ENCODE measurements around the gene MALAT1. TPM values are rescaled to one million over a fixed set of nuclear protein-coding genes. Genes with fewer than 3 reads are reported as not detected.
A peak's percentile ranks its signal among the peaks of the same experiment; 100 is the strongest.

MALAT1 gene
- polyA plus RNA-seq, 1 donor, result 1,140 TPM

DNA sequence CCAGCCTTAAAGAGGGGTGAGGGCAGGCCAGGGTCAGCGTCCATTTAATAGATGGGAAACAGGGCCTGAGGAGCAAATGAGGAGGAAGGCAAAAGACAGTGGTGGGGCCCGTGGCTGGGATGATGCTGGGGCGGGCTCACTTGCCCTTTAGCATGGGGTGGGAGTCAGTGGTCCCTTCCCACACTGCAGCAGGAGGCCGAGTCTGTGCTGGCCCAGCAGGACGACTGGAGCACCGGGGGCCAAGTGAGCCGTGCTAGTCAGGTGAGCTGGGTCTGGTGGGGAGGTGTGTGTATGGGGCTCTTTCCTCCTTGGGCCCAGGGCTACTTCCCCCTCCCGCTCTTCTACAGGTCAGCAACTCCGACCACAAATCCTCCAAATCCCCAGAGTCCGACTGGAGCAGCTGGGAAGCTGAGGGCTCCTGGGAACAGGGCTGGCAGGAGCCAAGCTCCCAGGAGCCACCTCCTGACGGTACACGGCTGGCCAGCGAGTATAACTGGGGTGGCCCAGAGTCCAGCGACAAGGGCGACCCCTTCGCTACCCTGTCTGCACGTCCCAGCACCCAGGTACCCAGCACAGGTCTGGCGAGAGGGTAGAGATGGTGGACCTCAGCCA, 38.9 kb downstream of the MALAT1 start:
- no peak for DNase-seq

DNA sequence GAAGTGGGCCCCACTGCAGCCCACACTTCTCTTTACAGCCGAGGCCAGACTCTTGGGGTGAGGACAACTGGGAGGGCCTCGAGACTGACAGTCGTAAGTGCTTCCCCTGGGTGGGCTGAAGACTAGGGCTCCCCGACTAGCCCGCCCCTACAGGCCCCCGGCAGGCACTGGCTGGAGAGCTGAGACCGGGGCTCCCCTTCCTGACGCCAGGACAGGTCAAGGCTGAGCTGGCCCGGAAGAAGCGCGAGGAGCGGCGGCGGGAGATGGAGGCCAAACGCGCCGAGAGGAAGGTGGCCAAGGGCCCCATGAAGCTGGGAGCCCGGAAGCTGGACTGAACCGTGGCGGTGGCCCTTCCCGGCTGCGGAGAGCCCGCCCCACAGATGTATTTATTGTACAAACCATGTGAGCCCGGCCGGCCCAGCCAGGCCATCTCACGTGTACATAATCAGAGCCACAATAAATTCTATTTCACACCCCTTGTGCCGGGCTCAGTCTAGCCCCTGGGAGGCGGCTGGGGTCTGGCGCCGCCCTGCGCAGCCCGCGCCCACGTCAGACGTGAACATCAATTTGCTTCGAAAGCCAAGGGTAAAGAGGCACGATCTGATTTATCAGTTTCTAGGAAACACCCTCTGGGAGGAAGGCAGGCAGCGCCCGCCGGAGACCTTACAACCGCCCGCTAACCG, 39.5 kb downstream of the MALAT1 start:
- no peak for DNase-seq

GRCh38 chr11:65538915-65539743, 40.3 kb downstream of the MALAT1 start:
- DNase-seq, result no peak

GRCh38 chr11:65539744-65540289, 41.0 kb downstream of the MALAT1 start:
- DNase-seq, result no peak

DNA sequence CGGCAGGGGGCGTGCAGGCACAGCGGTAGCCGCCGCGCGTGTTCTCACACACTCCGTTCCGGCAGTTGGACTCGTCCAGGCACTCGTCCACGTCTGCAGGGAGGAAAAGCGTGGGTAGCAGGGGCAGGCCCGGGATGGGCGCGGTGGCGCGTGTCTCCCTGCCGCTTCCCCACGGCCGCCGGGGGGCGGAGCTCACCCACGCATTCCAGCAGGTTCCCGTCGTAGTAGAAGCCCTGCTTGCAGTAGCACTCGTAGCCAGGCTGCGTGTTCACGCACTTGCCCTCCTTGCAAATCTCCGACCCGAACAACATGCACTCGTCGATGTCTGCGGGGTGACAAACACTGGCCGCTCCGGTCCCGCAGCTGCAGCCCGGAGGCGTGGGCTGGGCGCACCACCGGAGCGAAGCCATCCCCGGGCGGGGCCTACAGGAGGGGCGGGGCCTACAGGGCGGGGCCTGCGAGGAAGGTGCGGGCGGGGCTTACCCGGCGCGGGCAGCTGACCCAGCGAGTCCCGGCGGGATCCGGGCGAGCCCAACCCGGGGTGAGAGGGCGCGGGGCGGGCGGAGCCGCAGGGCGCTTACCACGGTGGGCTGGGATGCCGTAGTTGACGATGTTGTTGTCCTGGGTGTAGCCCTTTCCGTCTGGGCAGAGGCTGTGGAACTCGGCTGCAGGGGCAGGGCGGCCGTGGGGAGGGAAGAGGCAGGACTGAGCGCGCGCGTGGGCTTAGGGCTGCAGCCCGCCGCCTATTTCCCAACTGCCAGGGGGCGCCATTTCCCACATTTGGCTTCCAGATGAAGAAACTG, 41.6 kb downstream of the MALAT1 start:
- peak; percentile 75 for DNase-seq

- no peak for DNase-seq
Measured at GRCh38 chr11:65541093-65541982, 42.5 kb downstream of the MALAT1 start.

DNA sequence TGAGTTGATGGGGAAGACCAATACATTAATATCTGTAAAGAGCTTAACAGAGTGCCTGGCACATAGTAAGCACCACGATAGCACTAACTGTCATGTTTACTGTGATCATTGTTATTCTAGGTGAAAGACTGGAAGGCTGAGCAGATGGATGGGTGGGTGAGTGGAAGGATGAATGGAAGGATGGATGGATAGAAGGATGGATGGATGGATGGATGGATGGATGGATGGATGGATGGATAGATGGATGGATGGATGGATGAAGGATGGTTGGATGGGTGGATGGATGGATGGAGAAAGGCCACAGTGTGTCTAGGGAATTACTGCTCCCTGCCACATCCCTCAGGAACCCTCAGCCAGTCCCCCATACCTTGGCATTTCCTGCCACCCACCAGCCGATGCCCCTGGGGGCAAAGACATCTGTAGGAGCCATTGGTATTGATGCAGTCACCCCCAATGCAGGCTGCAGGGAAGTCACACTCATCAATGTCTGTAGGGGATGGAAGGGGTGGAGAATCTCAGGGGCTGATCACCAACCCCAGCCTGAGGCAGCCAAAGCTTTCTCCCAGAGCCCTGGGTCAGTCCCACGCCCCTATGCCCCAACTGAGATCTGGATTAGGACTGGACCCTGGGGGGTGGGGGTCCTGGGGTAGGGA, 44.0 kb downstream of the MALAT1 start:
- DNase-seq, result no peak

DNA sequence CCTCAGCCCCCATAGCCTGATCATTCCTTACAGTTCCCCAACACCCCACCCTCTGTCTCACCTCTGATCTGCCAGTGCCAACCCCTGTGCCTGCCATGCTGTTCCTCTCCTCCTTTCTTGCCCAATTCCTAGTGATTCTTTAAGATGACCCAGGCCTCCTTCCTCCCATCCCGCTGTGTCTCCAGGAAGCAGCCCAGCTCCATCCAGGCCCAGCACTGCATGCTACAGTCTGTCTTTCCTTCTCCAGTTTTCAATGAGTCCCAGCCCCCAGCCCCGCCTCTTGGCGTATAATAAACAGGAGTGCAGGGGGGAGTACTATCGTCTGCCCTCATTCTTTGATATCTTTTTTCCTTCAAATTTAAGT, 47.0 kb downstream of the MALAT1 start:
- no peak for DNase-seq

- DNase-seq, result peak; percentile 67
Measured at GRCh38 chr11:65546217-65546958, 47.5 kb downstream of the MALAT1 start.

- DNase-seq, result no peak
Measured at GRCh38 chr11:65547446-65548125, 48.7 kb downstream of the MALAT1 start.

- no peak for DNase-seq
Measured at GRCh38 chr11:65548395-65548794, 49.5 kb downstream of the MALAT1 start.

GRCh38 chr11:65549096-65549495, 50.3 kb downstream of the MALAT1 start:
- no peak for DNase-seq

DNA sequence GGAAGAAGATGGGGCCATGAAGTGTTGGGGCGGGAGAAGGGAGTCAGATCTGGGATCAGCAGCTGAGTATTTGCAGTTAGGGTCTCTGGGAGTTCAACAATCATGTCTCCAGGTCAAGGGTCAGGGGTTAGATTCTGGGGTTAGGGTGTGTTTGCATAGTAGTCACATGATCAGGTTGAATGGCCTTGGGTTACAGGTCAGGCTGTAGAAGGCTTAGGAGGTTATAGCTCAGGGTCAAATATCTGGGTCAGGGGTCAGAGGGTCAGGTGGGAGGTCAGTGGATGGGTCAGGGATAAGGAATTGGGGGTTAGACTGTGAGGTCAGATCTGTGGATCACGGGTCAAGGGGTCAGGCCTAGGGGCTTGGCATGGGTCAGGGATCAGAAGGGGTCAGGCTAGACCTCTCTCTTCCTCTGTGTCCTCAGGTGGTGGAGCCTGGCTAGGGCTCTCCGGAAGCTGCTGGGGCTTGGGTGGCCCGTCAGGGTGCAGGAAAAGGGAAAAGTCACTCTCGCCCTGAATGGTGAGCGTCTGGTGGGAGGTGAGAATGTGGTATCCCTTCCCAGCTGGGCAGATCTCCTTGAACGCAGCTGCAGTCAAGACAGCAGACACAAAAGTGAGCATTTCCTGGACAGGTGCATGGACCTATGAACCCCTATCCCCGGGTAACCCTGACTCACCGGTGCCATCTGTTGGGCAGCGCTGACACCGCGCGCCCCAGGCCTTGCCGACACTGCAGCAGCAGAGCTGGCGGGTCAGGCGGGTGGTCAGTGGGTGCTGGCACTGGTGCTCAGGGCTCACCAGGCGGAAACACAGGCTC, 52.9 kb downstream of the MALAT1 start:
- DNase-seq, result no peak

DNA sequence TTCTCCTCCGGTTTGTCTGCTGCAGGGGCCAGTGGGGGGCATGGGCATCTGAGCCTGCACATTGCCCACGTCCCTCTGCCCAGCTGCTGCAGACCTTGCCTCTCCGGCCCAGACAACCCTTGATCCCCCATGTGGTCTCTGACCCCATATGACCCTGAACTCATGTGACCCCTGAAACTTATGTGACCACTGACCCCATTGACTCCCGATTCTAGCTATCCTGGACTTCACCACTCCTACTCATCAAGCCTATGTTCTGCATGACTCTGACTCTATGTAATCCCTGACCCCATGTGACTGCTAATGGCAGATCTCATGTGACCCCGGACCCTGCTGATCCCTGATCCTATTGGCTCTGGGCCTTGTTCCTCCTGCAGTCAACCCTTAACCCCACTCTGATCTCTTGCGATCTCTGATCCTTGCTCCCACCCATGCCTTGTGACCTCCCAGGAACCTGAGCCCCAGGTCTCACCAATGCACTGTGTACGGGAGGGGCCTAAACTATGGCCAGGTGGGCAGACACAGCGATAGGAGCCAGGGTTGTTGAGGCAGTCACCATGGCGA, 53.6 kb downstream of the MALAT1 start:
- DNase-seq, result no peak

DNA sequence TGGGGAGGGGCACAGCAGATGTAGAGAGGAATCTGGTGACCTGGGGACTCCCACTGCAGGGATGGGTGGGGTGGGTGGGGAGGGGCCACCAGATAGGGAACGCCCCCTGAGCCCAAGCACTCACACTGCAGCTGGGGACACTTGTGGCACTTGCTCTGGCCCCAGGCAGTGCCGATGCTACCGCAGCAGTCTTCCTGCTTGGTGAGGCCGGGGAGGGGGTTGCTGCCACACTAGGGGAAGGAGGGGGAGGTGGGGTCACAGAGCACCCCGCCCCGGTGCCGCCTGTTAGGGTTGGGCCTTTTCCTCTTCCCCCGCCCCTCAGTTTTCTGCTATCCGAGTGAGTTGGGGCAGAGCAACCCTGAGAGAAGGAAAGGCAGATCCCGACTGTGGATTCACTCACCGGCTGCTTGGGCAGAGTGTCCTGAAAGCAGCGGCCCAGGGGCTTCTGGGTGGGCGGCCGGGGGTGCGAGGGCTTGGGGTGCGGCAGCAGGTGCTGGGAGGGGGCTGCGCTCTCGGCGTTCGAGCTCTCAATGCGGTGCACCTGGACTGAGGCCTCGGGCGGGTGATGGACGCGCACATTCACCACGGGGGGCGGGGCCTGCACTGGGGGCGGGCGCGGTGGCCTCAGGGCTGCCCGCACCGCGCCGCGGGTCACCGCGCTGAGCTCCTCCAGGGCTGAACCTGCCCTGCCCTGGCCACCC, 54.6 kb downstream of the MALAT1 start:
- no peak for DNase-seq

- no peak for DNase-seq
Measured at GRCh38 chr11:65554057-65554818, 55.4 kb downstream of the MALAT1 start.
